HG02610 (cell line): ENCODE results near the gene DNMT3B.
A peak's percentile ranks its signal among the peaks of the same experiment; 100 is the strongest.
"Not testable (repeated sequence)": the region's sequence is repeated elsewhere in the genome, so short reads cannot be mapped to it uniquely, and the experiment has no call there.

Experiments used
- ATAC-seq: cut with Tn5 transposase; IDR thresholded peaks from one replicate; pipeline ENCODE4 v1.9.1; 2021; ENCODE audit warnings: mild to moderate bottlenecking, moderate library complexity; ENCODE audit not compliant: unreplicated experiment

Gene DNMT3B

GRCh38 chr20:32761831-32762753 is at the start of gene DNMT3B:
TSS of gene DNMT3B (plus strand) at chr20:32762385. CDS start at chr20:32780324, 17,939 bp downstream.
- peak; percentile 64 for ATAC-seq

- ATAC-seq = no peak
These were observed 43.3 kb upstream of the DNMT3B start for GRCh38 chr20:32718749-32719348.

- ATAC-seq = no peak
These were observed 34.5 kb upstream of the DNMT3B start for GRCh38 chr20:32727683-32728082.

GRCh38 chr20:32728435-32728834 is 33.8 kb upstream of the DNMT3B start:
- not testable (repeated sequence) for ATAC-seq

- not testable (repeated sequence) for ATAC-seq
These were observed 32.9 kb upstream of the DNMT3B start for GRCh38 chr20:32729334-32729733.

- ATAC-seq = no peak
These were observed 30.3 kb upstream of the DNMT3B start for GRCh38 chr20:32731882-32732266.

- ATAC-seq = no peak
These were observed 24.6 kb upstream of the DNMT3B start for GRCh38 chr20:32737371-32738223.

- no peak for ATAC-seq
These were observed 21.0 kb upstream of the DNMT3B start for GRCh38 chr20:32741151-32741550.

GRCh38 chr20:32742322-32743236 is 19.6 kb upstream of the DNMT3B start:
- ATAC-seq = peak; percentile 14

GRCh38 chr20:32743237-32744112 is 18.7 kb upstream of the DNMT3B start, which contains the start of gene COMMD7:
TSS of gene COMMD7 (minus strand) at chr20:32743467. CDS start at chr20:32743391, 76 bp downstream.
- peak; percentile 50 for ATAC-seq

GRCh38 chr20:32749914-32750637 is 12.1 kb upstream of the DNMT3B start:
- ATAC-seq = no peak

GRCh38 chr20:32751293-32751692 is 10.9 kb upstream of the DNMT3B start:
- no peak for ATAC-seq

GRCh38 chr20:32751702-32752457 is 10.3 kb upstream of the DNMT3B start:
- no peak for ATAC-seq

GRCh38 chr20:32752458-32753250 is 9.5 kb upstream of the DNMT3B start:
- ATAC-seq = no peak

- no peak for ATAC-seq
These were observed 8.5 kb upstream of the DNMT3B start for GRCh38 chr20:32753731-32754130.

- ATAC-seq = no peak
These were observed 6.0 kb upstream of the DNMT3B start for GRCh38 chr20:32756156-32756555.

- ATAC-seq = no peak
These were observed 761 bp upstream of the DNMT3B start for GRCh38 chr20:32761417-32761830.
